ENCODE results near the gene CARS1.

Gene CARS1

GRCh38 chr11:3051196-3052108, 5.8 kb downstream of the CARS1 start:
- TF ChIP-seq, protein P1, sequence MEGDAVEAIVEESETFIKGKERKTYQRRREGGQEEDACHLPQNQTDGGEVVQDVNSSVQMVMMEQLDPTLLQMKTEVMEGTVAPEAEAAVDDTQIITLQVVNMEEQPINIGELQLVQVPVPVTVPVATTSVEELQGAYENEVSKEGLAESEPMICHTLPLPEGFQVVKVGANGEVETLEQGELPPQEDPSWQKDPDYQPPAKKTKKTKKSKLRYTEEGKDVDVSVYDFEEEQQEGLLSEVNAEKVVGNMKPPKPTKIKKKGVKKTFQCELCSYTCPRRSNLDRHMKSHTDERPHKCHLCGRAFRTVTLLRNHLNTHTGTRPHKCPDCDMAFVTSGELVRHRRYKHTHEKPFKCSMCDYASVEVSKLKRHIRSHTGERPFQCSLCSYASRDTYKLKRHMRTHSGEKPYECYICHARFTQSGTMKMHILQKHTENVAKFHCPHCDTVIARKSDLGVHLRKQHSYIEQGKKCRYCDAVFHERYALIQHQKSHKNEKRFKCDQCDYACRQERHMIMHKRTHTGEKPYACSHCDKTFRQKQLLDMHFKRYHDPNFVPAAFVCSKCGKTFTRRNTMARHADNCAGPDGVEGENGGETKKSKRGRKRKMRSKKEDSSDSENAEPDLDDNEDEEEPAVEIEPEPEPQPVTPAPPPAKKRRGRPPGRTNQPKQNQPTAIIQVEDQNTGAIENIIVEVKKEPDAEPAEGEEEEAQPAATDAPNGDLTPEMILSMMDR (IDR thresholded peaks at IDR 0.05; ENCODE audit: low read depth, low read length) = no peak
- H3K4me3 ChIP-seq (ENCODE audit: low read depth, low read length) = no peak overlapping the region

DNA sequence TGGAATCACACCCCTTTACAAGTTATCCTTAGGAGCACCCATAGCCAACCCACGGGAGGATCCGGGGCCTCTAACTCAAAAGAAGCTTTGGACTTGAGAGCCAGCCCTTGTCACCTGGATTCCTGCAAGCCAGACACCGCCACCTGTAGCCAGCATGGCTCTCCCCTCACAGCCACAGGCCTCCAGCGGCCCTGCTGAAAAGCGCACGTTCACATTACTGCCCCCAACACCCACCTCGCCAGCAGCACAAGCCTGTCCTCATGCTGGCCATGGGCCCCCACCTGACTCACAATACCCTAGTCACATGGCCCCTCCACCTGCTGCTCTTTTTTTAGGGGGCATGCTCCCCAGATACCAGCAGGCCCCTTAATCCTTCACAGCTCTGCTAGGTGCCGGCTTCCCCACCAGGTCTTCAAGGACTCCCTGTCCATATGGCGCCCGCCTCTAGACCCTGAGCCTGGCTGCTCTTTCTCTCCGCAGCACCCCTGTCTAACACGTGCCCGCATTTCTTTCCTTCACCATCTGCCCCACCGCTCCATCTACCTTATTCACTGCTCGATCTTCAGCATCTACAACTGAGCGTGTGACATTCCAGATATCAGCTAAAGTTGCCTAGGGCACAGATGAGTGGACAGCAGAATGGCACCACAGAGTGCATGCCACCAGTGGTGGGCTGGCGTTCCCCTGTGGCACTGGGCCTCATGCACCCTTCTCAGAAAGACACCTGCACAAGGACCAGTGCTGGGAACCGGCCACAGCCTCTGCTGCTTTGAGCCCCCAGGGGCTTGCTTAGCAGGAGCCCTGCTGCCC, 6.6 kb downstream of the CARS1 start:
- H3K4me3 ChIP-seq (ENCODE audit: low read depth, low read length) = no peak overlapping the region
- TF ChIP-seq, protein P1 (IDR thresholded peaks at IDR 0.05; ENCODE audit: low read depth, low read length) = no peak

DNA sequence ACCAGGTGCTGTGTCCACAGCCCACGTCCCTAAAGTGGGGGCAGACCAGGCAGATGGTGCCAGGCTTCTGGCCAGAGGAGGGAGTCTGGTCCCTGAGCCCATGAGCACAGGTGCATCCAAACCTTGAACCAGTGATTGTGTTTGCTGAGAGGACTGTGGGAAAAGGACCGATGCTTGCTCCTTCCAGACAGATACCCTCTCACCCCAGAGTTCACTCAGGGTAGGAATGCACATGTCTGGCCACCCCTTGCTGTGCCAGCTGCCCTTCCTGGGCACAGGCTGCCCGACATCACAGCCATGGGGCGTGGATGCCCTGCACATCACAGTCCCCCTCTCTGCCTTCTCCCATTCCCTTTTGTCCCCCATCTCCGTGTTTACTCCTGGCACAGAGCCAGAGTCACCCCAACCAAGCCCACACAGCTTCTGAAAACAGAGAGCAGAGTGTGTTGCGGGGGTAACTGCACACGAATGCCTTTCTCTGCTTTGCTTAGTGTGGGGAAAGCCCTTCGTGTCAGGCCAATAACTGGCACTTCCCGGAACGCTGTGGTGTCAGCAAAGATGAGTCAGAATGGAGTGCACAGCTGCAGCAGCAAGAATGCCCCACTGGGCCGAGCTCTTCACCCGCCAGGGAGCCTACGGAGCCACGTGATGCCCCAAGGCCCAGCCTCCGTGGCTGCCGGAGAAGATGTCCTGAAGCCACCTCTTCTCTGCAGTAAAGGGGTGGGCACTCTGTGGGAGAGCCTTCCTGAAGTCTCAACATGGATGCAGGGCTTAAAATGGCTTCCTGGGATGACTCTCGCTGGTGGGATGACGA, 7.6 kb downstream of the CARS1 start:
- TF ChIP-seq, protein P1 (IDR thresholded peaks at IDR 0.05; ENCODE audit: low read depth, low read length) = peak; percentile 36; the same call in 1 of the 2 replicates
- H3K4me3 ChIP-seq (ENCODE audit: low read depth, low read length) = peak overlapping the region; percentile 42

- H3K4me3 ChIP-seq (ENCODE audit: low read depth, low read length) = no peak overlapping the region
- TF ChIP-seq, protein P1 (IDR thresholded peaks at IDR 0.05; ENCODE audit: low read depth, low read length) = no peak
Observed at GRCh38 chr11:3047637-3048036, 9.6 kb downstream of the CARS1 start.

- TF ChIP-seq, protein P1 (IDR thresholded peaks at IDR 0.05; ENCODE audit: low read depth, low read length) = no peak
- no peak overlapping the region for H3K4me3 ChIP-seq (ENCODE audit: low read depth, low read length)
Observed at GRCh38 chr11:3046641-3047040, 10.6 kb downstream of the CARS1 start.

GRCh38 chr11:3046190-3046589, 11.0 kb downstream of the CARS1 start:
- no peak overlapping the region for H3K4me3 ChIP-seq (ENCODE audit: low read depth, low read length)
- TF ChIP-seq, protein P1 (IDR thresholded peaks at IDR 0.05; ENCODE audit: low read depth, low read length) = 0 out of 2 replicates have a peak, but pooled peaks have one; percentile 12

Measured in WI38 (cell line).